Activated naive CD8-positive, alpha-beta T cell treated with anti-CD3 and anti-CD28 coated beads, Interleukin-2, amount 10 ng/mL, durations not matched to agents 7 days and 5 days (primary cell): ENCODE measurements around the gene GALE. TPM values are rescaled to one million over a fixed set of nuclear protein-coding genes. Genes with fewer than 3 reads are reported as not detected.
A peak's percentile ranks its signal among the peaks of the same experiment; 100 is the strongest.
"Not testable (repeated sequence)": the region's sequence is repeated elsewhere in the genome, so short reads cannot be mapped to it uniquely, and the experiment has no call there.

Experiments used
- ATAC-seq: fragments of 150-1000 bp; cut with Tn5 transposase; one replicate; pipeline ENCODE4 v1.10.0; 2021; ENCODE audit warnings: low read depth, moderate library complexity
- POLR2A ChIA-PET: fragments of 350-600 bp; sonication (Branson Sonifier 250); formaldehyde crosslinking; loops from one replicate; lab custom pipeline; 2021; ENCODE audit warnings: antibody characterized with exemption; lab: Charles Lee
- DNase-seq: peaks from one replicate; pipeline ENCODE4 v3.0.0; 2021
- H3K27ac Mint-ChIP-seq: one replicate; pipeline ENCODE4 v1.8.0; 2022; ENCODE audit warnings: mild to moderate bottlenecking, mixed read lengths
- H3K27me3 Mint-ChIP-seq: one replicate; pipeline ENCODE4 v1.8.0; 2022; ENCODE audit warnings: mild to moderate bottlenecking, moderate library complexity, mixed read lengths
- H3K36me3 Mint-ChIP-seq: one replicate; pipeline ENCODE4 v1.8.0; 2021; ENCODE audit warnings: mild to moderate bottlenecking, mixed read lengths
- H3K4me1 Mint-ChIP-seq: one replicate; pipeline ENCODE4 v1.8.0; 2021; ENCODE audit warnings: mixed read lengths
- H3K4me3 Mint-ChIP-seq: one replicate; pipeline ENCODE4 v1.8.0; 2022; ENCODE audit warnings: mild to moderate bottlenecking, moderate library complexity, mixed read lengths
- H3K9me3 Mint-ChIP-seq: one replicate; pipeline ENCODE4 v1.8.0; 2021; ENCODE audit warnings: mixed read lengths
- total RNA-seq, 2 experiments: library from RNA; stranded (reverse); gene quantifications; one replicate each; pipeline ENCODE4 v1.2.3, GENCODE V29; 2021

GALE gene
- total RNA-seq, 2 experiments from 2014 or later: 18.6 to 19.4 TPM

GRCh38 chr1:23804183-23804835, 3.8 kb upstream of the GALE start:
- Mint-ChIP-seq H3K27me3 (no peaks in the 10 kb centered on the region), H3K9me3 (no peaks in the 10 kb centered on the region), H3K36me3 (peaks cover 3% of the 10 kb centered on the region), H3K27ac (no peak overlapping the region), H3K4me1 (peaks cover 16% of the 10 kb centered on the region), H3K4me3 (no peak overlapping the region)
- DNase-seq (no peak), ATAC-seq (no peak)
- POLR2A ChIA-PET: no interaction called here

- peaks cover 3% of the 10 kb centered on the region for H3K36me3 Mint-ChIP-seq
- ATAC-seq (no peak), DNase-seq (no peak)
- no peaks in the 10 kb centered on the region for H3K27me3 Mint-ChIP-seq
- POLR2A ChIA-PET: interaction anchor here (0.8 kb wide), 1 partner anchor 155 kb away, joined by 3 read pairs; no protein-coding TSS in a partner anchor
- peaks cover 22% of the 10 kb centered on the region for H3K4me1 Mint-ChIP-seq
- H3K4me3 Mint-ChIP-seq: no peak overlapping the region
- H3K9me3 Mint-ChIP-seq: no peaks in the 10 kb centered on the region
- H3K27ac Mint-ChIP-seq: no peak overlapping the region
These were observed 3.1 kb upstream of the GALE start for GRCh38 chr1:23803674-23804073.

GRCh38 chr1:23802809-23803342, 2.3 kb upstream of the GALE start:
- H3K27ac Mint-ChIP-seq, H3K27me3 Mint-ChIP-seq, DNase-seq, H3K4me3 Mint-ChIP-seq, ATAC-seq, H3K9me3 Mint-ChIP-seq, H3K36me3 Mint-ChIP-seq: not testable (repeated sequence)
- POLR2A ChIA-PET: interaction anchor here (0.8 to 3.9 kb wide), 2 partner anchors 11 to 156 kb away, joined by 3 to 50 read pairs; partner anchors contain the start of gene LYPLA2
- H3K4me1 Mint-ChIP-seq: peaks cover 23% of the 10 kb centered on the region

GRCh38 chr1:23801876-23802275, 1.3 kb upstream of the GALE start:
- Mint-ChIP-seq H3K36me3 (no peaks in the 10 kb centered on the region), H3K4me1 (peaks cover 17% of the 10 kb centered on the region), H3K9me3 (no peaks in the 10 kb centered on the region), H3K27ac (peak overlapping the region; percentile 16), H3K4me3 (peak overlapping the region; percentile 45), H3K27me3 (no peaks in the 10 kb centered on the region)
- POLR2A ChIA-PET: interaction anchor here (0.9 to 3.9 kb wide), 7 partner anchors 8 to 158 kb away, joined by 3 to 50 read pairs (median 8); partner anchors contain the start of genes HMGCL, LYPLA2, PITHD1 and PNRC2
- DNase-seq (no peak), ATAC-seq (no peak)

GRCh38 chr1:23801338-23801748, 789 bp upstream of the GALE start:
- Mint-ChIP-seq H3K4me1 (peaks cover 17% of the 10 kb centered on the region), H3K27me3 (no peaks in the 10 kb centered on the region), H3K4me3 (peak overlapping the region; percentile 99), H3K9me3 (no peaks in the 10 kb centered on the region), H3K36me3 (no peaks in the 10 kb centered on the region), H3K27ac (peak overlapping the region; percentile 80)
- POLR2A ChIA-PET: interaction anchor here (0.8 to 3.9 kb wide), 10 partner anchors 9 to 158 kb away, joined by 3 to 50 read pairs (median 6); partner anchors contain the start of genes HMGCL, LYPLA2, PITHD1 and PNRC2
- ATAC-seq (no peak), DNase-seq (no peak)

- peak; percentile 55 for DNase-seq
- peak; percentile 11 for ATAC-seq
- Mint-ChIP-seq H3K9me3 (no peaks in the 10 kb centered on the region), H3K27me3 (no peaks in the 10 kb centered on the region), H3K27ac (peak overlapping the region; percentile 92), H3K4me1 (peaks cover 17% of the 10 kb centered on the region), H3K4me3 (peak overlapping the region; percentile 99), H3K36me3 (peaks cover 2% of the 10 kb centered on the region)
- POLR2A ChIA-PET: interaction anchor here (0.6 to 3.9 kb wide), 14 partner anchors 8 to 180 kb away, joined by 3 to 50 read pairs (median 4); partner anchors contain the start of genes HMGCL, LYPLA2, PITHD1 and PNRC2
These were observed 769 bp downstream of the GALE start for GRCh38 chr1:23799570-23800399.

- DNase-seq: no peak
These were observed 1.3 kb downstream of the GALE start for GRCh38 chr1:23799255-23799569.

GRCh38 chr1:23798662-23799142, 1.9 kb downstream of the GALE start:
- peak overlapping the region; percentile 16 for H3K27ac Mint-ChIP-seq
- POLR2A ChIA-PET: interaction anchor here (0.6 to 3.9 kb wide), 11 partner anchors 7 to 181 kb away, joined by 3 to 50 read pairs (median 4); partner anchors contain the start of genes LYPLA2, PITHD1, PNRC2 and SRSF10
- no peaks in the 10 kb centered on the region for H3K27me3 Mint-ChIP-seq
- H3K4me3 Mint-ChIP-seq: peak overlapping the region; percentile 99
- DNase-seq (no peak), ATAC-seq (no peak)
- H3K9me3 Mint-ChIP-seq: no peaks in the 10 kb centered on the region
- H3K4me1 Mint-ChIP-seq: peaks cover 17% of the 10 kb centered on the region
- peaks cover 4% of the 10 kb centered on the region for H3K36me3 Mint-ChIP-seq

More at GRCh38 chr1:23799255-23799569, 1.3 kb downstream of the GALE start:
- peaks cover 4% of the 10 kb centered on the region for H3K36me3 Mint-ChIP-seq
- ATAC-seq: no peak
- H3K9me3 Mint-ChIP-seq: no peaks in the 10 kb centered on the region
- H3K4me1 Mint-ChIP-seq: peaks cover 17% of the 10 kb centered on the region
- POLR2A ChIA-PET: interaction anchor here (0.6 to 3.9 kb wide), 12 partner anchors 8 to 181 kb away, joined by 3 to 50 read pairs (median 4); partner anchors contain the start of genes HMGCL, LYPLA2, PITHD1 and PNRC2
- peak overlapping the region; percentile 99 for H3K4me3 Mint-ChIP-seq
- no peaks in the 10 kb centered on the region for H3K27me3 Mint-ChIP-seq
- H3K27ac Mint-ChIP-seq: peak overlapping the region; percentile 92

GRCh38 chr1:23797478-23798448, 2.8 kb downstream of the GALE start:
- H3K27ac Mint-ChIP-seq: no peak overlapping the region
- H3K27me3 Mint-ChIP-seq: no peaks in the 10 kb centered on the region
- DNase-seq (no peak), ATAC-seq (no peak)
- POLR2A ChIA-PET: interaction anchor here (0.5 to 3.0 kb wide), 6 partner anchors 8 to 157 kb away, joined by 3 to 17 read pairs (median 3); partner anchors contain the start of gene PITHD1
- H3K9me3 Mint-ChIP-seq: no peaks in the 10 kb centered on the region
- peaks cover 4% of the 10 kb centered on the region for H3K36me3 Mint-ChIP-seq
- no peak overlapping the region for H3K4me3 Mint-ChIP-seq
- peaks cover 20% of the 10 kb centered on the region for H3K4me1 Mint-ChIP-seq

- ATAC-seq: no peak
- Mint-ChIP-seq H3K36me3 (peaks cover 4% of the 10 kb centered on the region), H3K27me3 (no peaks in the 10 kb centered on the region), H3K9me3 (no peaks in the 10 kb centered on the region), H3K4me1 (peaks cover 20% of the 10 kb centered on the region), H3K27ac (no peak overlapping the region), H3K4me3 (no peak overlapping the region)
- POLR2A ChIA-PET: interaction anchor here (0.5 kb wide), 2 partner anchors 29 to 42 kb away, joined by 3 read pairs; partner anchors contain the start of gene HMGCL
- DNase-seq: no peak
These were observed 3.9 kb downstream of the GALE start for GRCh38 chr1:23796466-23797271.

GRCh38 chr1:23795676-23796465, 4.7 kb downstream of the GALE start:
- no peaks in the 10 kb centered on the region for H3K9me3 Mint-ChIP-seq
- POLR2A ChIA-PET: no interaction called here

More at GRCh38 chr1:23795676-23796465, 4.7 kb downstream of the GALE start:
- no peak overlapping the region for H3K4me3 Mint-ChIP-seq
- DNase-seq: no peak
- no peaks in the 10 kb centered on the region for H3K27me3 Mint-ChIP-seq
- H3K27ac Mint-ChIP-seq: no peak overlapping the region
- peaks cover 10% of the 10 kb centered on the region for H3K36me3 Mint-ChIP-seq
- no peak for ATAC-seq
- peaks cover 22% of the 10 kb centered on the region for H3K4me1 Mint-ChIP-seq
